Activated naive CD4-positive, alpha-beta T cell treated with anti-CD3 and anti-CD28 coated beads, Interleukin-2, amount 50 U/mL, for 24 hours (primary cell): Measurements from ENCODE around the gene CSMD2.

Experiments
- H3K27ac Mint-ChIP-seq: one replicate; pipeline ENCODE4 v1.8.0; 2021; ENCODE audit warnings: mild to moderate bottlenecking, mixed read lengths
- H3K27me3 Mint-ChIP-seq: one replicate; pipeline ENCODE4 v1.8.0; 2021; ENCODE audit warnings: mixed read lengths
- H3K36me3 Mint-ChIP-seq: one replicate; pipeline ENCODE4 v1.8.0; 2021; ENCODE audit warnings: mixed read lengths
- H3K4me1 Mint-ChIP-seq: one replicate; pipeline ENCODE4 v1.8.0; 2021; ENCODE audit warnings: mixed read lengths
- H3K4me3 Mint-ChIP-seq: one replicate; pipeline ENCODE4 v1.8.0; 2021; ENCODE audit warnings: mild to moderate bottlenecking, mixed read lengths
- H3K9me3 Mint-ChIP-seq: one replicate; pipeline ENCODE4 v1.8.0; 2021; ENCODE audit warnings: mixed read lengths

The CSMD2 gene

DNA sequence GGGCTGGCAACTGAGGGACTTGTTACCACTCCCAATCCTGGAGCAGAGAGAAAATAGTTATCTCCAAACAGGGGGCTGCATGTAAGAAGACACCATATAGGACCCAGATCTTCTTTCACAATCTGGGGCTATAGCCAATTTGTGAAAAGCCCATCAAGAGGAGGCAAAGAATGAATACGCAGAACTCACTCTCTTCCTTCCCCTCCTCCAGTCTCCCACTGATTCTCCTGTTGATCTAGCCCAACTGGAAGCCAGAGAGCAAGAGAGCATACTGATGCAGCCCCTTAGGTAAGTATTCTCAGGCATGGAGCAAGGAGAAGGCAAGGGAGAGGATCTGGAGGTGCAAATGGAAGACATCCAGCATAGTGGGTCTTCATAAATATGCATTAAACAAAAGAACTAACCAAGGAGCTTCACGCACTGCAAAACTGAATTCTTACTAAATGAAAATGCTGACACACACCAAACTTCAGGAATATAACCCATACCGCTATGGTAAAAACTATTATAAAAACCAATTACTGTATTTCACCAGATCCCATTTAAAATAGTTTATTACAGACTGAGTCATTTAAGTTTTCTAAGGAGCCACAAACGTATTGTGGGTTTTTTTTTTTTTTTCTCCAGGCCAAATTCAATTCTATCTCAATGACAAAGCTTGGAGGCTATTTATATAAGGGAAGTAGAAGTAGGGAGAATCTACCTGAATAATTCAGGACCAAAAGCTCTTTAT, 316.7 kb downstream of the CSMD2 start:
- Mint-ChIP-seq H3K27me3 (no peaks in the 10 kb centered on the region), H3K27ac (no peak overlapping the region), H3K4me1 (no peaks in the 10 kb centered on the region), H3K4me3 (no peak overlapping the region), H3K36me3 (no peaks in the 10 kb centered on the region), H3K9me3 (no peaks in the 10 kb centered on the region)

DNA sequence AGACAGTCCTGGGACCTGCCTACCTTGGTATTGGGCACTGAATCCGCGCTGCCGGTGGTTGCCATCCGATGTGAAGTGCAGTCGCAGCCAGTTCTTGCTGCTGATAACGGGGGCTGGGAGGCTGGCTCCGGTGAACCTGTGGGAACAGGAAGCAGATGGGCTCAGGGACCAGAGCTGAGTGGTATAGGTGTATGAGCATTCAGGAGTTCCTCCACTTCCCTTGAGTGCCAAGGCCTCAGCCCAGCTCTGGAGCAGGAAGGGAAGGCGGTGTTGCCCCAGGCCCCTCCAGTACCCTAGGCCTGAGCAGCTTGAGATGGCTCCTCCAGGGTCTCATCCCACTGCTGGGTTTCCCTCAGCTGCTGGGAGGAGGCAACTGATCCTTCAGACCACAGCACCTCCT, 318.2 kb downstream of the CSMD2 start:
- Mint-ChIP-seq H3K9me3 (no peaks in the 10 kb centered on the region), H3K4me3 (no peak overlapping the region), H3K27ac (no peak overlapping the region), H3K36me3 (no peaks in the 10 kb centered on the region), H3K27me3 (no peaks in the 10 kb centered on the region), H3K4me1 (no peaks in the 10 kb centered on the region)

DNA sequence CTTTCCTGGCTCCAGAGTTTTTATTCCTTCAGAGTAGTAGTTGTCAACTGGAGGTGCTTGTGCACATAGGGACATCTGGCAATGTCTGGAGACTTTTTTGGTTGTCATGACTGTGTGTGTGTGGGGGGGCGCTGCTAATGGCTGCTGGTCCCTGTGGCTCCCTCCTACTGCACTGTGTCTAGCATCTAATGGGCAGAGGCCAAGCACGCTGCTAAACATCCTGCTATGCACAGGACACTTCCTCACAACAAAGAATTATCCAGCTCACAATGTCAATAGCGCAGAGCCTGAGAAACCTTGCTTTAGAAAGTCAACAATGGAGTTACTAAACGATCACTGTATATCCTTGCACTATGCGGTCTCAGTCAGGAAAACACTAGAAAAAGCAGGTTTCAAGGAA, 320.9 kb downstream of the CSMD2 start:
- H3K4me3 Mint-ChIP-seq, result no peak overlapping the region
- peaks cover 3% of the 10 kb centered on the region for H3K27me3 Mint-ChIP-seq
- H3K27ac Mint-ChIP-seq, result no peak overlapping the region
- no peaks in the 10 kb centered on the region for H3K4me1 Mint-ChIP-seq
- peaks cover 5% of the 10 kb centered on the region for H3K9me3 Mint-ChIP-seq
- H3K36me3 Mint-ChIP-seq, result no peaks in the 10 kb centered on the region

DNA sequence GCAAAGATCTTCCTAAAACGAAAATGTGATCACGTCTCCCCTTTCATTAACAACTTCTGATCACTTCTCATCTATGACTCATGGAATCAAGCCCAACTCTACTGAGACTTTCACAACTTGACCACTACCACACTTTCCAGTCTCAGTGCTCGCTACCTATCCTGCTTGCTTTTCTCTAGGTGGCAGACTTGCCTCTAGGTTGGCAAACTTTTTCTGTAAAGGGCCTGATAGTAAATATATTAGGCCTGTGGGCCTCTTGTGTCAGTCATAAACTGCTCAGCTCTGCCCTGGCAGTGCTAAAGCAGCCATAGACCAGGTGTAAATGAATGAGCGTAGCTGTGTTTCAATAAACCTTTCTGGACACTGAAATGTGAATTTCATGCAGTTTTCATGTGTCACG, 322.7 kb downstream of the CSMD2 start:
- peaks cover 3% of the 10 kb centered on the region for H3K27me3 Mint-ChIP-seq
- H3K27ac Mint-ChIP-seq, result no peak overlapping the region
- H3K4me1 Mint-ChIP-seq, result no peaks in the 10 kb centered on the region
- no peaks in the 10 kb centered on the region for H3K36me3 Mint-ChIP-seq
- no peak overlapping the region for H3K4me3 Mint-ChIP-seq
- peaks cover 5% of the 10 kb centered on the region for H3K9me3 Mint-ChIP-seq

DNA sequence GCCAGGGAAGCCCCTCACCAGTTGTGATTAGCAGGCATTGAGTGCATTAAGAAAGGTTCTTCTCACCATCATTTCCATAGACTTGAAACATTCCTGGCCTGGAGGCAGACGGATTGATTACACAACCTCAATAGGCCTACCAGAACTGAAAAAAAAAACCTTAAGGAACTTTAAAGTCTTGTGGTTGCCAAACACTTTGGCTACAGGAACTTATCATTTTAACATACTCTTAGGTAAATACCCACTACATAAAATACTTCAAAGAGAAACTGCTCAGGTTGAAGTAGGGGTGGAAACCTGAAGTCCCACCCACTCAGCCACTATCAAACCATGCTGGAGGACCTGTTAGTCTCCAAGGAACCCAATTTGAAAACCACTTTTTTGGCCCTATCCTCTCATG, 323.5 kb downstream of the CSMD2 start:
- no peak overlapping the region for H3K4me3 Mint-ChIP-seq
- H3K27ac Mint-ChIP-seq, result no peak overlapping the region
- no peaks in the 10 kb centered on the region for H3K4me1 Mint-ChIP-seq
- peaks cover 3% of the 10 kb centered on the region for H3K27me3 Mint-ChIP-seq
- no peaks in the 10 kb centered on the region for H3K36me3 Mint-ChIP-seq
- H3K9me3 Mint-ChIP-seq, result peaks cover 5% of the 10 kb centered on the region

DNA sequence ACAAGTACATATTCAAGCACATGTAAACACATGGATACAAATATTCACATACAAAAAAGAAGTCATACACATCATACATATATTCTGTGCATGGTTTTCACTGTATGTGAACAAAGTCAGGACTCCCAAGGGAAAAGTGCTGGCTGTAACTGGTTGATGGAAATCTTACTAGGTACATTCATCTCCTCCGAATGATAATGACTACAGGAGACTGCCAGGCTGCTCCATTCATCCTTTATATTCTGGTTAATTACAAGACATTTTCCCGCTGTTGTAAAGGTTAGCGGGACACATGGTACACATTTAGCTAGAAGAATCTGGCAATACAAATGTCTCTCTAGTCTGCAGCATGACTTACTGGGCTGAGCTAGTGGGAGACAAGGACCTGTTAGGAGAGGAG, 327.4 kb downstream of the CSMD2 start:
- H3K27ac Mint-ChIP-seq, result no peak overlapping the region
- no peaks in the 10 kb centered on the region for H3K4me1 Mint-ChIP-seq
- no peak overlapping the region for H3K4me3 Mint-ChIP-seq
- H3K9me3 Mint-ChIP-seq, result peaks cover 5% of the 10 kb centered on the region
- no peaks in the 10 kb centered on the region for H3K36me3 Mint-ChIP-seq
- peaks cover 3% of the 10 kb centered on the region for H3K27me3 Mint-ChIP-seq

DNA sequence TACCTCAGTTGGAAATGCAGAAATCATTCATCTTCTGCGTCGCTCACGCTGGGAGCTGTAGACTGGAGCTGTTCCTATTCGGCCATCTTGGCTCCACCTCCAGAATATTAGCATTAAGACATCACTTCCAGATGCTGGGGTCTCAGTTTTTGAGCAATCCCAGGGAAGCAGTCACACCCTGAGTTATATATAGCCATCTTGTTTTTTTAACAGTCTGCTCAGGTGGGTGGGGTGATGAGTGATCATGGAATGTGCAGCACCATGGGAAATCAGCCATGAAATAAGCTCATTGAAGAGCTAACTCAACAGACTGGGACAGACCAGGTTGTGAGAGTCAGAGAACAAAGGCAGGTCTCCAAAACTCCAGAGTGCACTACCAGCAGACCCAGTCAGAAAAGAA, 328.1 kb downstream of the CSMD2 start:
- Mint-ChIP-seq H3K36me3 (no peaks in the 10 kb centered on the region), H3K27me3 (peaks cover 3% of the 10 kb centered on the region), H3K4me1 (no peaks in the 10 kb centered on the region), H3K4me3 (no peak overlapping the region), H3K9me3 (peaks cover 5% of the 10 kb centered on the region), H3K27ac (no peak overlapping the region)

DNA sequence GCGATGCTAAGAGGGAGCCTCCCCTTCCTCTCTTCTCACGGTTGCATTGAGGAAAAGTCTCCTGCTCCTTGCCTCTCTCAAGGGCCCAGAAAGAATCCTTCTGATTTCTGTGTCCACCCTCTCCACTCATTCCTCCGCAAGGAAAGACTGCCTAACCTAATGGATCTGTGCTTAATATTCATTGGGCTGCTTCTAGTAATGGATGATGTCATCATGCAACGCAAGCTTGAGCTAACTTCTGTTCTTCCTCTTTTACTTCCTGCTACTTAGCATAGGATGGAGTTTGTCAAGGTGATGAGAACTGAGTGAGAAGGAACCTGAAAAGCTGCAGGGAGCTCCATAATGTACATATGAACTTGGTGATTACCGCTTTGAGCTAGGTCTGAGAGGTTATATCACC, 336.4 kb downstream of the CSMD2 start:
- Mint-ChIP-seq H3K36me3 (no peaks in the 10 kb centered on the region), H3K9me3 (no peaks in the 10 kb centered on the region), H3K27ac (no peak overlapping the region), H3K4me1 (no peaks in the 10 kb centered on the region), H3K27me3 (peaks cover 5% of the 10 kb centered on the region), H3K4me3 (no peak overlapping the region)

DNA sequence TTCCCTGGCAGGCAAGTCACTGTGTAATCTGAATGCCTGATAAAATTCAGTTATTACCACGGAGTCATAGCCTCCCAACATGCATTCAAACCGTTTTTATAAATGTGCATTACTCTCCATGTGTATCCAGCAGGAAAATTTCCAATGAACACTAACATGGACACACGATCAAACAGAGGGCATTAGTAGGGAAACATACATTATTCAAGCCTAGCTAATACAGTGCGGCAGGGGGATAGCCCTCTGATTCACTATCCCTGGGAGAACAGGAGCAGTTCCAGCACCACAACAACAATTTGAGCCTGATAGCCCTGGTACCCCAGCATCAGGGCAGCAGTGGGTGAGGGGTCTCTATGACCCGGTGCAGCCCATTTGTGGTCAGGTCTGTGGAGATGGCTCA, 337.0 kb downstream of the CSMD2 start:
- H3K27me3 Mint-ChIP-seq, result peaks cover 5% of the 10 kb centered on the region
- H3K27ac Mint-ChIP-seq, result no peak overlapping the region
- H3K4me3 Mint-ChIP-seq, result no peak overlapping the region
- no peaks in the 10 kb centered on the region for H3K4me1 Mint-ChIP-seq
- H3K9me3 Mint-ChIP-seq, result no peaks in the 10 kb centered on the region
- no peaks in the 10 kb centered on the region for H3K36me3 Mint-ChIP-seq

DNA sequence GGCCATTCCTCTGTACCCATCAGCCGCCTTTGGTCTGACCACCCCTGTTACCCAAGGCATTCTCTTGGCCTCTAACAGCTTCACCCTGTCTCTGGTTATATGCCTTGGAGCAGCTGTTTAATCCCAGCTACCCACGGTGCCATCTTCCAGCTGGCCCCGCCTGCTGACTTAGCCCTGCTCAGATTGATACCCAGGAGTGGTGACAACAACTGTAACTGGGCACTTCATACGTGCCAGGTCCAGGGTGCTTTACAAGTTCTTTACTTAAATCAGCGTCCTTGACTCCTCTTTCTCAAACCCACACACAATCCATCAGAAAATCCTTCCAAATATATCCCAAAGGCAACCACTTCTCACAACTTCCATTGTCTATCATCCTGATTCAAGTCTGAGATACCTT, 338.3 kb downstream of the CSMD2 start:
- Mint-ChIP-seq H3K27me3 (peaks cover 5% of the 10 kb centered on the region), H3K36me3 (no peaks in the 10 kb centered on the region), H3K9me3 (no peaks in the 10 kb centered on the region)

DNA sequence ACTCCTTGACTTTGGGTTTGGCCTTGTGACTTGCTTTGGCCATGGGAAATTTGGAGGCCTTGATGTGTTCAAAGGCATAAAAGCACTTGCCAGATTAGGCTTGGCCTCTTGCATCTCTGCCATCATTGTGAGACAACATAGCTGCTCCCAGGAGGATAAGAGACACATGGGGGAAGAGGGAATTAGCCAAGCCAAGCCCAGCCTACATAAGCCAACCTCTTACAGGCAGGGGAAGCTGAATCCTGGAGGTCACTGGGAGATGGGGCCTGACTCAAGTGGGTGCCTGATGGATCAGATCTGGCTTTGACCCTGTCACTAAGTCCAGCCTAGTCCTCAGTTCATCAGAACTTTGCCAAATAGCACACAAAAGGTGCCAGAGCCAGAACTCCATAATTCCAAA, 338.7 kb downstream of the CSMD2 start:
- no peak overlapping the region for H3K27ac Mint-ChIP-seq
- H3K36me3 Mint-ChIP-seq, result no peaks in the 10 kb centered on the region
- peaks cover 5% of the 10 kb centered on the region for H3K27me3 Mint-ChIP-seq
- H3K4me3 Mint-ChIP-seq, result no peak overlapping the region
- H3K4me1 Mint-ChIP-seq, result no peaks in the 10 kb centered on the region
- H3K9me3 Mint-ChIP-seq, result no peaks in the 10 kb centered on the region

More for the DNA sequence above, 338.3 kb downstream of the CSMD2 start:
- Mint-ChIP-seq H3K4me1 (no peaks in the 10 kb centered on the region), H3K4me3 (no peak overlapping the region), H3K27ac (no peak overlapping the region)

DNA sequence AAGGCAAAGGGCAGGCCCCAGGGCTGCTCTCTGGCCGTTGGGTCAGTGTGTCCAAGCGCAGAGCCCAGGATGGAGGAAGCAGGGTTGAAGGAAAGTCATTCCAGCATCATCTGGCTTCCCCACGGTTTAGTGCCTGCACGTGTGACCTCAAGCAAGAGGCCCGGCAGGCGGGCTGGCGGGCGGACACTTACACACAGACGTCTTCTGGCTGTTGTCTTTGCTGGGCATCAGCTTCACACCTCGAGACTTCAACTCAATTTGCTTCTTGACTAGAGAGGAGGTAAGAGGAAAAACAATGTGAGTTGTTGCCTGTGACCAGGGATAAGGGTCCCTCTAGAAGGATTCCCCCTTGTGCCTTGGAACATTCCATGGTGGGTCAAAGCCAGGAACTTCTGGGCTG, 339.5 kb downstream of the CSMD2 start:
- Mint-ChIP-seq H3K27ac (no peak overlapping the region), H3K4me1 (no peaks in the 10 kb centered on the region), H3K27me3 (peaks cover 5% of the 10 kb centered on the region), H3K36me3 (no peaks in the 10 kb centered on the region), H3K9me3 (no peaks in the 10 kb centered on the region), H3K4me3 (no peak overlapping the region)

DNA sequence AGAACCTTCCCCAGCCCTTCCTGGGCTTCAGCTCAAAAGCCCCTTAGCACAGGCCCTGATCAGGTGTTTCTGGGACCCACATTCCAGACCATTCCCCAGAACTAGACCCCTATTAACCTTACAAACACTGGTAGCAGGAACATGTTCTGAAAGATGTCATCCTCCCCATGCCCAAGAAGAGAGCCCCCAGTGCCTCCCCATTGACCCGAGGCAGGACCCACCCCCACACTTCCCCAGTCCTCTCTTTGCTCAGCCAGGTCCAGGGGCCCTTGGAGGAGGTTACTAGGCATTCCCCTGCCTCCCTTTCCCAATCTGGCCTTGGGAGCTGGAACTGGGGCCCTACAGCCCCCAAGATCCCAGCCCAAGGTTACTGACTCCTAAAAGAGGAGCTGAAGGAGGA, 340.1 kb downstream of the CSMD2 start:
- Mint-ChIP-seq H3K36me3 (no peaks in the 10 kb centered on the region), H3K4me1 (no peaks in the 10 kb centered on the region), H3K4me3 (no peak overlapping the region), H3K27me3 (peaks cover 5% of the 10 kb centered on the region), H3K27ac (no peak overlapping the region), H3K9me3 (no peaks in the 10 kb centered on the region)

DNA sequence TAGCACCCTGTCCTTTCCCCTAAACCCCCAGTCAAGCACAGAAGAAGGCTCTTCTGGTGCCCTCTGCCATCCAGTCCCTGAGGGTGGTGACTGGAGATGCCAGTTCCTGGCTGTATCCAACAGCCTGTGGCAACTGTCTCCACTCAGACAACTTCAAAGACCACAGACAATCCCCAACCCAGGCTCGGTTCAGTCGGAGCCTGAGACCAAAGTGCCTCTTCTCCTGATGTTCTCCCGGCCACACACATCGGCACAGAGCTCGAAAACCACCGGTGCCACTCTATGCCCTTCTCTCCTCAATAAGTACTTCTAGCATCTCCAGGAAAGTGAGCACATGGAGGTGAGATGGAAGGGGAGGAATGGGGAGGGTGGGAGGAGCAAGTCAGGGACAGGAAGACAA, 340.7 kb downstream of the CSMD2 start:
- Mint-ChIP-seq H3K36me3 (no peaks in the 10 kb centered on the region), H3K4me1 (no peaks in the 10 kb centered on the region), H3K27me3 (peaks cover 6% of the 10 kb centered on the region), H3K4me3 (no peak overlapping the region), H3K9me3 (no peaks in the 10 kb centered on the region), H3K27ac (no peak overlapping the region)

DNA sequence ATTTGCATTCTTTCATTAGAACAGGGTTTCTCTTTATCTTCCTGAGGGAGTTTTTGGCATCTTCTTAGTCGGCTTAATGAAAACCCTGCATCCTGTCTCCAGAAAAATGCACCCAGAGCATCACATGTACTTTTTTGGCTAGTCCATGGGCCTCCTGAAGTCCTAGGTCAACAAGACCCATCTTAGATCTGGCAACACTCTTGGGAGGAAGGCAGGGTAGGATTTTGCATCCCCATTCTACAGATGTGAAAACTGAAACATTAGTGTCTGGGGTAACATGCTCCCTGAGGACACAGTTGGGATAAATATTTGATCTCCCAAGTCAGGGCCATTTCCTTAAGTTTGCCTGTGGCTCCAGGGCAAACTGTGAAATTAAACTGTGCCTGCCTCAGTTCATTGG, 341.2 kb downstream of the CSMD2 start:
- Mint-ChIP-seq H3K36me3 (no peaks in the 10 kb centered on the region), H3K9me3 (no peaks in the 10 kb centered on the region), H3K27ac (no peak overlapping the region), H3K4me1 (no peaks in the 10 kb centered on the region), H3K4me3 (no peak overlapping the region), H3K27me3 (peaks cover 6% of the 10 kb centered on the region)

DNA sequence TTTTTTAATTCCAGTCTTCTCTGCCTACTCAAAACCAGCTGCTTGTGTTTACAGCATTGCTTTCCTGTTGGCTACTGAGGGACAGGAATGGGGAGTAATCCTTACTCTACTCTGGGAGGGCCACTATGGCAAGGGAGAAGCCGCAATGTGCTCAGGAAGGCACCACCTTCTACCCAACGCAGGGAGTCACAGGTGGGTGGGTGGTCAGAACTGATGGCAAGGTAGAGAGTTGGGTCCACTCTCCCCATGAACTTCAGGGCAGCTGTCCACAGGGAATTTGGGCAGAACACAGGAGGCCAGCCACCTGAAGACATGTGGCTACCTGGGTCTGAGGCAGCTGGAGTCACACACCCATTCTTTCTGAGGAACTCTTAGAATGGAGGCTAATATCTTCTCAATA, 341.6 kb downstream of the CSMD2 start:
- no peaks in the 10 kb centered on the region for H3K4me1 Mint-ChIP-seq
- no peak overlapping the region for H3K4me3 Mint-ChIP-seq
- H3K9me3 Mint-ChIP-seq, result no peaks in the 10 kb centered on the region
- H3K27ac Mint-ChIP-seq, result no peak overlapping the region
- no peaks in the 10 kb centered on the region for H3K36me3 Mint-ChIP-seq
- peaks cover 6% of the 10 kb centered on the region for H3K27me3 Mint-ChIP-seq

DNA sequence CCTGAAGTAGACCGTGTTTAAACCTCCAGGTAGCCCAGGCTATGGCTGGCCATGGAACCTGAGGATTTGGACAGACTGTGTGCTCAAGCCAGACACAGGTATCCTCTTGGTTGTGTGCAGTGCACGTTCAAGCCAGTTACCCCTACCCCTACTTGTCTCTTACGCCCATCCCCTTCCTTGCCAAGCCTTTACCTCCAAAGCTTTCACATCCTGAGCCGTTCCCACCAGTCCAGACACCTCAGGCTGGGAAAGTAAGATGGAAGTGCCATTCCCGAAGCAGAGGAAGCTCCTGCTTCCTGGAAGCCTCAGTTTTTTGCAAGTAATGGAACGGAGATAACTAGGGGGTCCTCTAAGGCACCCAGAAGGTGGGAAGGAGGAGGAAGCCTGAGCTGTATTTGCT, 342.6 kb downstream of the CSMD2 start:
- Mint-ChIP-seq H3K36me3 (no peaks in the 10 kb centered on the region), H3K27me3 (peaks cover 6% of the 10 kb centered on the region), H3K4me1 (no peaks in the 10 kb centered on the region), H3K27ac (no peak overlapping the region), H3K4me3 (no peak overlapping the region), H3K9me3 (no peaks in the 10 kb centered on the region)
